Thyroid gland (tissue), 4 donors: ENCODE results near the gene XRCC4. TPM values are rescaled to one million over a fixed set of nuclear protein-coding genes. Genes with fewer than 3 reads are reported as not detected.

Experiments used
- DNase-seq, 2 donors: peaks; one replicate each; pipeline ENCODE4 v3.0.0-alpha.2; 2019
- H3K27ac ChIP-seq, 3 donors: fragments of 200-600 bp; sonication (generic); 1 replicate in 2 of 3; 2 replicates in 1 of 3; pipeline ENCODE4 v1.5.1; 2016 to 2019; ENCODE audit warnings: mild to moderate bottlenecking in 1 of 3, moderate library complexity in 1 of 3
- H3K27me3 ChIP-seq: fragments of 200-600 bp; sonication (generic); one replicate; pipeline ENCODE4 v1.5.1; 2019
- H3K36me3 ChIP-seq, 2 donors: fragments of 200-600 bp; sonication (generic); one replicate each; pipeline ENCODE4 v1.5.1; 2016 to 2019
- H3K4me1 ChIP-seq, 2 donors: fragments of 200-600 bp; sonication (generic); one replicate each; pipeline ENCODE4 v1.5.1; 2017 to 2019
- H3K4me3 ChIP-seq, 3 donors: fragments of 200-600 bp; sonication (generic); replicated peaks in 1 of 3; 1 replicate in 2 of 3; 2 replicates in 1 of 3; pipeline ENCODE4 v1.5.1; 2016; ENCODE audit warnings: mild to moderate bottlenecking in 1 of 3
- H3K9me3 ChIP-seq: fragments of 200-600 bp; sonication (generic); one replicate; pipeline ENCODE4 v1.5.1; 2017
- CTCF ChIP-seq, 6 experiments: fragments of 200-600 bp in 3 of 6; fragments of 450-650 bp in 3 of 6; sonication (generic) in 3 of 6; IDR thresholded peaks; one replicate each; pipeline ENCODE4 v1.5.1; 2016 to 2019; ENCODE audit warnings: antibody characterized with exemption in 6 of 6, mild to moderate bottlenecking in 2 of 6, inconsistent platforms in 1 of 6, moderate library complexity in 1 of 6
- POLR2A ChIP-seq, 2 donors: fragments of 450-650 bp; IDR thresholded peaks; one replicate each; pipeline ENCODE4 v1.6.1; 2017; ENCODE audit warnings: antibody characterized with exemption in 2 of 2, mild to moderate bottlenecking in 2 of 2, moderate library complexity in 1 of 2
- WGBS, 2 donors: methylation state at CpG; one replicate each; pipeline ENCODE4 v1.1.5; 2017; 5-methylcytosine and 5-hydroxymethylcytosine counted together
- intact Hi-C: fragments of 100-400 bp; cut with DNase I; formaldehyde crosslinking; loops from one replicate; pipeline ENCODE4 v1.15.1; 2023
- small RNA-seq: library from RNA; depleted of rRNA; stranded (forward); fragments of <200 nt; gene quantifications from one replicate; pipeline ENCODE3, GENCODE V24; 2016
- total RNA-seq, 4 donors: library from RNA; depleted of rRNA; stranded (reverse); fragments of >200 nt; gene quantifications; one replicate each; pipeline ENCODE4 v1.2.3, GENCODE V29; 2016

The XRCC4 gene
- total RNA-seq, 4 donors from 2014 or later = 6.7 to 11.6 (median 9.1) TPM

- Histone ChIP-seq H3K36me3 (no peaks in the 10 kb centered on the region), H3K27me3 (no peaks in the 10 kb centered on the region), H3K4me1 (no peaks in the 10 kb centered on the region), H3K27ac (no peak overlapping the region), H3K9me3 (no peaks in the 10 kb centered on the region), H3K4me3 (no peak overlapping the region)
- TF ChIP-seq POLR2A (IDR thresholded peaks at IDR 0.05) (no peak), CTCF (IDR thresholded peaks at IDR 0.05) (no peak)
- 34 to 39% methylated on average over 3 of the region's 3 CpGs for WGBS, 2 donors
- no peak for DNase-seq
- intact Hi-C loops = no loop called here
Measured at GRCh38 chr5:83401122-83401731, 323.9 kb downstream of the XRCC4 start.

- Histone ChIP-seq H3K27me3 (no peaks in the 10 kb centered on the region), H3K4me1 (no peaks in the 10 kb centered on the region), H3K27ac (no peak overlapping the region), H3K4me3 (no peak overlapping the region), H3K36me3 (no peaks in the 10 kb centered on the region), H3K9me3 (no peaks in the 10 kb centered on the region)
- no peak for TF ChIP-seq CTCF (IDR thresholded peaks at IDR 0.05)
- no peak for TF ChIP-seq POLR2A (IDR thresholded peaks at IDR 0.05)
- DNase-seq = no peak
- intact Hi-C loops = no loop called here
Measured at GRCh38 chr5:83401775-83402174, 324.4 kb downstream of the XRCC4 start.

Small RNA genes lying within 50 kb of the gene (small RNA-seq; reads per million reads assigned to genes)
- gene SCARNA18 = 0.85 reads per million

Other genes with a start within 250 kb of the XRCC4 start
- 10 to 100 TPM; 38.2 to 51.1 (median 49.2) TPM for gene TMEM167A, start 153 bp upstream of the XRCC4 start, total RNA-seq